ENCODE measurements around the gene SERPINB1. TPM values are rescaled to one million over a fixed set of nuclear protein-coding genes. Genes with fewer than 3 reads are reported as not detected.
A peak's percentile ranks its signal among the peaks of the same experiment; 100 is the strongest.

SERPINB1 gene
- total and polyA plus RNA-seq, 2 donors from 2014 or later: 37.4 to 86.4 TPM

GRCh38 chr6:2852921-2853322 is 11.3 kb upstream of the SERPINB1 start:
- Histone ChIP-seq H3K9ac (ENCODE audit: low read length in 3 of 3) (no peak overlapping the region), H3K27me3 (ENCODE audit: control insufficient read depth, insufficient read depth, low read length) (no peaks in the 10 kb centered on the region), H3K9me3 (ENCODE audit: control insufficient read depth in 2 of 3, insufficient read depth in 1 of 3, low read length in 3 of 3) (no peaks in the 10 kb centered on the region), H3K36me3 (ENCODE audit: control insufficient read depth in 2 of 3, insufficient read depth in 3 of 3, low read length in 3 of 3) (no peaks in the 10 kb centered on the region), H3K4me1 (ENCODE audit: control insufficient read depth in 2 of 3, insufficient read depth in 2 of 3, low read depth in 1 of 3, low read length in 3 of 3) (peaks cover 0 to 29% (median 7%) of the 10 kb centered on the region in 3 donors), H3K27ac (ENCODE audit: low read depth in 2 of 2, low read length in 2 of 2) (no peak overlapping the region), H3K4me3 (ENCODE audit: low read length in 3 of 3) (no peak overlapping the region)
- no peak for TF ChIP-seq CTCF (IDR thresholded peaks at IDR 0.05; ENCODE audit: borderline replicate concordance, extremely low read depth, insufficient read depth)
- DNase-seq (no peak), FAIRE-seq (no peak)
- intact Hi-C loops (cut with DNase I): no loop called here

- Histone ChIP-seq H3K9ac (ENCODE audit: low read length in 3 of 3) (no peak overlapping the region), H3K27me3 (ENCODE audit: control insufficient read depth, insufficient read depth, low read length) (no peaks in the 10 kb centered on the region), H3K4me3 (ENCODE audit: low read length in 3 of 3) (peak overlapping the region in 1 of 3 donors; percentile 7), H3K36me3 (ENCODE audit: control insufficient read depth in 2 of 3, insufficient read depth in 3 of 3, low read length in 3 of 3) (no peaks in the 10 kb centered on the region), H3K9me3 (ENCODE audit: control insufficient read depth in 2 of 3, insufficient read depth in 1 of 3, low read length in 3 of 3) (no peaks in the 10 kb centered on the region), H3K4me1 (ENCODE audit: control insufficient read depth in 2 of 3, insufficient read depth in 2 of 3, low read depth in 1 of 3, low read length in 3 of 3) (peaks cover 0 to 25% (median 7%) of the 10 kb centered on the region in 3 donors), H3K27ac (ENCODE audit: low read depth in 2 of 2, low read length in 2 of 2) (no peak overlapping the region)
- no peak for TF ChIP-seq CTCF (IDR thresholded peaks at IDR 0.05; ENCODE audit: borderline replicate concordance, extremely low read depth, insufficient read depth)
- no peak for FAIRE-seq
- no peak for DNase-seq
- intact Hi-C loops (cut with DNase I): no loop called here
Observed at GRCh38 chr6:2852514-2852855, 10.8 kb upstream of the SERPINB1 start.

- intact Hi-C loops (cut with DNase I): no loop called here
- no peak for DNase-seq
- Histone ChIP-seq H3K36me3 (ENCODE audit: control insufficient read depth in 2 of 3, insufficient read depth in 3 of 3, low read length in 3 of 3) (no peaks in the 10 kb centered on the region), H3K9ac (ENCODE audit: low read length in 3 of 3) (no peak overlapping the region), H3K9me3 (ENCODE audit: control insufficient read depth in 2 of 3, insufficient read depth in 1 of 3, low read length in 3 of 3) (no peaks in the 10 kb centered on the region), H3K4me3 (ENCODE audit: low read length in 3 of 3) (peak overlapping the region in 1 of 3 donors; percentile 7), H3K27ac (ENCODE audit: low read depth in 2 of 2, low read length in 2 of 2) (no peak overlapping the region), H3K27me3 (ENCODE audit: control insufficient read depth, insufficient read depth, low read length) (no peaks in the 10 kb centered on the region), H3K4me1 (ENCODE audit: control insufficient read depth in 2 of 3, insufficient read depth in 2 of 3, low read depth in 1 of 3, low read length in 3 of 3) (peaks cover 0 to 20% (median 7%) of the 10 kb centered on the region in 3 donors)
- FAIRE-seq: no peak
- TF ChIP-seq CTCF (IDR thresholded peaks at IDR 0.05; ENCODE audit: borderline replicate concordance, extremely low read depth, insufficient read depth): no peak
Observed at GRCh38 chr6:2851727-2852513, 10.3 kb upstream of the SERPINB1 start.

Measured in kidney (tissue), 14 donors.